ENCODE data around the gene MKLN1. TPM values are rescaled to one million over a fixed set of nuclear protein-coding genes. Genes with fewer than 3 reads are reported as not detected.

Gene MKLN1
- total RNA-seq, 1 donor from 2014 or later = 36.9 TPM

DNA sequence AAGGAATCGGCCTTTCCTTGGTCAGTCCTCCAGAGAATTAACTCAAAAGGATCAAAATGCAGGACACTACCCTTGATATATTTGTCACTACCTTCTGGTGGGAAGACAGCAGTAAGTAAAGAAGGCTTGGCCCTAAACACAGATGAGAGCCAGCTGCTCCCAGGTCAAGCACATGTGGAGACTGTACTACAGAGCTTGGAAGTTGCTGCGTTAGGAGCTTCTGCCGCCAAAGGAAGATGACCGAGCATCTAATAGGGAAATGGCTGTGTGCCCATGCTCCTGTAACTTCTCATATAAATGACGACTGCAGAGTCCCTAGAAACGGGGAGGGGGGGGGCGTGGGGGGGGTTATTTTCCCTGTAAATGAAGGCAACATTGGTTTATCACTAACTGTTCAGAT is 169.8 kb downstream of the MKLN1 start:
- intact Hi-C loops (cut with micrococcal nuclease) = no loop called here

DNA sequence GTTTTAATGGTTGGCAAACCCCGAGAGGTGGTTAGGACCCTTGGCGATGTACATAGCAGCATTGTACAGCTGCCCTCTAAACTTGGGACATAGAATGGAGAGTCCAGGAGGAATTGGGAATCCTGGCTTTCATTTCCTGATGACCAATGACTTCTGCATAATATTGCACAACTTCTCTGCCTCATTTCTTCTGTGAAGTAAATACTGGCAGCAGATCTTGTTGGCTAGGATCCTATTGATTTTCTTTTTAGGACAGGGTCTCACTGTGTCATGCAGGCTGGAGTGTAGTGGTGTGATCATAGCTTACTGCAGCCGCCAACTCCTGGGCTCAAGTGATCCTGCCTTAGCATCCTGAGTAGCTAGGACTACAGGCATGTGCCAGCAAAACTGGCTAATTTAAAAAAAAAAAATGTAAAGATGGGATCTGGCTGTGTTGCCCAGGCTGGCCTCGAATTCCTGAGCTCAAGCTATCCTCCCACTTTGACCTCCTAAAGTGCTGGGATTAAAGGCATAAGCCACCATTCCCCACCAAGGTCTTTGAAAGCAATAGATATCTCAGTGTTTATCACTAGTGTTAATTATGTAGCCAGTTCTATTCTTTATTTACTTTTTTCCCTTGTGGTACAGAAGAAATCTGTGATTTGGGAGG is 170.7 kb downstream of the MKLN1 start:
- intact Hi-C loops (cut with micrococcal nuclease) = no loop called here

DNA sequence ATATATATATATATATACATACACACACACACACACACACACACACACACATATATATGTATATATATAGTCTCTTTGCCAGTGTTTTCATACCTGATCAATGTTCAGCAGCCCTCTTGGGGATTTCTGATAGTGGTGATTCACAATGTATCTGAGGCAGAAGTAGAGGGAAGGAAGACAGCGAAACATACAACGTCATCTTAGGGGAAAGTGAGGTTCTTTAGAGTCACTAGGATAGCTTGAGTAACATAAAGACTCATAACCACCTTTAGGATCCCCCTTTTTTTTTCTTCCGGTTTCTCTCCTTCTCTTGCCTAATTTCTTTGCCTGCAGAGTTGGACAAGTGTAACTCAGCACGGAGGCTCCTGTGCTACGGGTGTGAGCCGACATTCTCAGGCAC is 172.1 kb downstream of the MKLN1 start:
- intact Hi-C loops (cut with micrococcal nuclease) = loop anchor here (5.0 kb wide), 1 partner anchor 58 kb away; the partner anchor contains the start of gene PODXL

DNA sequence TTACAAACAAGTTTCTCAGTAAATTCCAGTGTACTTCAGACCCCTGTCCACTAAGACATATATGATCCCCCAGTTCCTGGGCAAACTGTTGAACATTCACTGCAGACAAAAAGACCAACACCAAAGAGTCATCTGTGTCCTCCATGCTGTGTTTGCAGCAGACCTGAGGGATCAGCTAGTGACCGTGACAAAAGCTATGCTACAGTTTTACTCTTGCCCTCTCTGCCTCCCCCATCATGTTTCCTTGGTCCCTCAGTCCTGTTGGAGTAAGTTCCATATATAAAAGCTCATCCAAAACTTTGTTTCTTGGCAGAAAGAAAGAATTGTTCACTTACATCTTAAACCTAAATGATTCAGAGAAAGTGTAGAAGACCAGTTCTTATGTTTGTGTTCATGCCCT is 172.7 kb downstream of the MKLN1 start:
- intact Hi-C loops (cut with micrococcal nuclease) = loop anchor here (5.0 kb wide), 1 partner anchor 57 kb away; the partner anchor contains the start of gene PODXL

DNA sequence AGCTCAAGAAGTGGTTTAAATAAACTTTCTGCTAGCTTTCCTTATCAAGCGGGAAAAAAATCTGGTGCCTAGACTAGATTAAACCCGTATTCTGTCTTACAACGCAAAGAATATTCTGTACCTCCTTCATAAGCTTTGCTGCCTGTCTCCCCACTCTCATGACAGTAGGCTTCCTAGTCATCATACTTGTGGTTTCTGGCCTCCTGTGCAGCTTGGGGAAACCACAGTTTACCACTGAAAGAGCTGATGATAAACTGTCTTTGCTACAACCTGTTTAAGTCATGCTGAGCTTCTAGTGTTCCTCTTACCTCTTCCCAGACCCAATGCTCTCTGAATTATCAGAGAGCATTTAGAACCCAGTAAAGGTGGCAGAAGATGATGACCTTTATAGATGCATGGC is 173.7 kb downstream of the MKLN1 start:
- intact Hi-C loops (cut with micrococcal nuclease) = loop anchor here (5.0 kb wide), 1 partner anchor 56 kb away; the partner anchor contains the start of gene PODXL

DNA sequence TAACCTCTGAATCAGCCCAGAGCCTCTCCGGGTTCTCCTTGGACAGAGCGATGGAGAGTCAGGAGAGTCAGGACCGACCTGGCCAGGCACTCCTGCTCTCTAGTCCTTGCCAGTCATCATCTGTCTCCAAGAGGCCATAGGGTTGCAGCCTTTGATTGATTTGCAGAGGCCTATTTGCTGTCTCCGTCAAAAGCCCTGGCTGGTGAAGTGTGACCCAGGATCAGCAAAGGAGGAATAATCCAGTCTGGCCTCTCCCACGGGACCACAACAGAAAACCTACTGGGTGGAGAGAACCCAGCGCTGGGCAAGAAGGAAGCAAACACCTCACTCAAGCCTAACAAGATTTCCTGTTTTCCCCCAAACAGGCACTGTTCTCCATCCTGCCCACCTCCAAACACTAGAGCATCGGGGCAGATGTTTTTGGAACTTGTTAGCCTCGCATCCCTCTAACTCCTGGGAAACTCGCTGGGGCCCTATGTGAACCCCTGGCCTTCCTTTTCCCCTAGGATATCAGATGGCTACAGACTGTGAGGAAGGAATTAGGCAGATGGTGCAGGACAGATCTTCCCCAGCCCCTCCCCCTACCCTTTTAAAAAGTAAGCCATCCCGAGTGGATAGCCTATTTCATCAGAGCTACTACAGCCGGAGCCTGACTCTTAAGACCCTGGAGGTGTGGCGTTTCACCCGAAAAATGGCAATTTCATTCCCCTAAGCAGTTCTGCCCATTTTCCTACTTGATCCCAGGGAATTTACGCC is 174.4 kb downstream of the MKLN1 start:
- intact Hi-C loops (cut with micrococcal nuclease) = loop anchor here (5.0 kb wide), 1 partner anchor 55 kb away; the partner anchor contains the start of gene PODXL

DNA sequence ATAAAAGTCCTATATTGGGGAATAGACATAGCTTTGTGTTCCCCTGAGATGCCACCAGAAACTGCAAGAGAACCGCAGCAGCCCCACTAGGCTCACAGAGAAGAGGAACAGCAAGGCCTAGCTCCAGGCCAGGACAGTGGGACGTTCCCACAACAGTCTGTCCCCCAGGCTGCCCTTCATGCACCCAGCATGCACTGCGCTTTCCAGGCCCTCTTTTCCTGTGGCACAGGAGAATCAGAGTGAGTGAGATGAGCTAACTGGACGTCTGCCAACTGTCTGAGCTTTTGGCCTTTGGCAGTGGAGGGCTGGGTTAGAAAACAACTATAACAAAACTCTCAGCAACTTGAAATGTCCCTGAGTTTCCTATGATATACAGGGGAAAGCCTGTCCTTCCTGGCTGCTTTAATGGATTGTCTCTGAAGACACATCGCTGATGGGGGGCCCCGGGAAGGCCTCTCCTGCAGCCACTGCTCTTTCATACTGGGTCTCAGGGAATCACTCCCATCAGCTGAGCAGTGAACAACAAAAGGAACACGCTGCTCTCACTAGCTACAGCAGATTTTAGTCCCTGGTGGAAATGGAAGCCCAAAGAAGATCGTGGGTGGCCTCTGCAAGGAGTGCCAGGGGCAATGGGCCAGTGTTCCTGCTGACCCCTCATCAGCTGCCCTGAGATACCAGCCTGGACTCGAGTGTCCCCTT is 175.3 kb downstream of the MKLN1 start:
- intact Hi-C loops (cut with micrococcal nuclease) = loop anchor here (5.0 kb wide), 1 partner anchor 54 kb away; the partner anchor contains the start of gene PODXL

DNA sequence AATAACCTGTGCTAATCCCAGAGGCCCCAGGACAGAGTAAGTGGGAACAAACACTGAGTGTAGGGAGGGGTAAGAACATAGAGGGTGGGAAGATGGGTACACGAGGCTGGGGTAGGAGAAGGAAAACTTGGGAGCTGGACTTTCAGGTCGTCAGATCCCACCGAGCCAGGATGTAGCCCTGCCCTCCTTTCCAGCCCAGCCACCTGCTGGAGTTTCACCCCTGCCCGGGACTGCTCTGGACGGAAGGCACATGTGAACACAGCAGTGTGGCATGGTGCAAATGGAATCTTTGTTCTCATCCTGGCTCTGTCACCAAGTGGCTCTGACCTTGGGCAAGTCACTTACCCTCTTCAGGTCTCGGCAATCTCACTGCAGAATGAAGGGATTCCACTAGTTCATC is 176.0 kb downstream of the MKLN1 start:
- intact Hi-C loops (cut with micrococcal nuclease) = loop anchor here (5.0 kb wide), 1 partner anchor 54 kb away; the partner anchor contains the start of gene PODXL

DNA sequence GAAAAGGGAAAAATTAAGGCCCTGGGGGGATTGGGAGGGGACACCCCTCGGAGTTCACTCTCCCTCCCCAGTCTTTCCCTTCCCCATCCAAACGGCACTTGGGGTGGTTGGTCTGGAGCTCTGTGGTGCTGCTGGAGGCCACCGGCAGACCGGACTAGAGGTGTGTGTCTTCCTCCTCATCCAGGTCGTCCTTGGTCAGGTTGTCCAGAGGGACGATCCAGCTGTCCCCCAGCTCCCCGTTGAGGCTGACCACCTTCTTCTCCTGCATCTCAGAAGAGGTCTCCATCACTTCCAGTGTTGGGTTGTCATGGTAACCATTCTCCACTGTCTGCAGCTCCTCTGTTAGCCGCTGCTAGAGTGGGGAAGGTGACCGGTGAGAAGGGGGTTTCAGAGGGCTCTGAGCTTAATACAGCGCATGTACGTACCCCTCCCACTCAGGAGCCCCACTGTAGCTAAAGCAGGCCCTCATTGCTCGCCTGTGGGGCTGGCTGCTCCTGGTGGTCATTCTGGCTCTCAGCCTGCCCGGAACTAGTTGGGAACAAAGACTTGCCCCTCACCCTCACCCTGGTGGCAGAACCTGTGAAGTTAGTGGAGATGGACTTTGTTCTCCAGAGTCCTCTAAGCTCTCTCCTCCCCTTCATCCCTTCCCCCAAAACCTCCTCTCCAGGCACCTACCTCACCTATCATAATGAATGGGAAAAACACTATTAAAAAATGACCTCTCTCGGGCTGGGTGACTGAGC is 176.7 kb downstream of the MKLN1 start:
- intact Hi-C loops (cut with micrococcal nuclease) = loop anchor here (5.0 kb wide), 1 partner anchor 53 kb away; the partner anchor contains the start of gene PODXL

DNA sequence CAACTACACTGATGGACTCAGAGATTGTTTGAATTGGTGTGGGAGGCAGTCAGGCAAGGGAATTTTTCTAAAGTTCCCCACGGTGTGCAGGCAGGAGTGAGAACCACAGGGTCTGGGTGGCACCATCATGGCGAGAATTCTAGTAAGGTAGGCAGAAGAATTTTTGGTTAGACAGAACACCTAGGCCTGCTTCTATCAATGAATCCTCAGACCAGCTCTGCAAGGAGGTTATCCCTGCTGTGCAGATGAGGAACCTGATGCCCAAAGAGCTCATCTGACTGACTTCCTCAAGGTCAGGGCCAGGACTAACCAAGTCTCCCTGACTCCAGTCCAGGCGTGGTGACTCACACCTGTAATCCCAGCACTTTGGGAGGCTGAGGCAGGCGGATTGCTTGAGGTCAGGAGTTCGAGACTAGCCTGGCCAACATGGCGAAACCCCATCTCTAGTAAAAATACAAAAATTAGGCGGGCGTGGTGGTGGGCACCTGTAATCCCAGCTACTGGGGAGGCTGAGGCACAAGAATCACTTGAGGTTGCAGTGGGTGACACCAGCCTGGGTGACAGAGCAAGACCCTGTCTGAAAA is 177.5 kb downstream of the MKLN1 start:
- intact Hi-C loops (cut with micrococcal nuclease) = loop anchor here (5.0 kb wide), 1 partner anchor 628 kb away; no protein-coding TSS in a partner anchor

DNA sequence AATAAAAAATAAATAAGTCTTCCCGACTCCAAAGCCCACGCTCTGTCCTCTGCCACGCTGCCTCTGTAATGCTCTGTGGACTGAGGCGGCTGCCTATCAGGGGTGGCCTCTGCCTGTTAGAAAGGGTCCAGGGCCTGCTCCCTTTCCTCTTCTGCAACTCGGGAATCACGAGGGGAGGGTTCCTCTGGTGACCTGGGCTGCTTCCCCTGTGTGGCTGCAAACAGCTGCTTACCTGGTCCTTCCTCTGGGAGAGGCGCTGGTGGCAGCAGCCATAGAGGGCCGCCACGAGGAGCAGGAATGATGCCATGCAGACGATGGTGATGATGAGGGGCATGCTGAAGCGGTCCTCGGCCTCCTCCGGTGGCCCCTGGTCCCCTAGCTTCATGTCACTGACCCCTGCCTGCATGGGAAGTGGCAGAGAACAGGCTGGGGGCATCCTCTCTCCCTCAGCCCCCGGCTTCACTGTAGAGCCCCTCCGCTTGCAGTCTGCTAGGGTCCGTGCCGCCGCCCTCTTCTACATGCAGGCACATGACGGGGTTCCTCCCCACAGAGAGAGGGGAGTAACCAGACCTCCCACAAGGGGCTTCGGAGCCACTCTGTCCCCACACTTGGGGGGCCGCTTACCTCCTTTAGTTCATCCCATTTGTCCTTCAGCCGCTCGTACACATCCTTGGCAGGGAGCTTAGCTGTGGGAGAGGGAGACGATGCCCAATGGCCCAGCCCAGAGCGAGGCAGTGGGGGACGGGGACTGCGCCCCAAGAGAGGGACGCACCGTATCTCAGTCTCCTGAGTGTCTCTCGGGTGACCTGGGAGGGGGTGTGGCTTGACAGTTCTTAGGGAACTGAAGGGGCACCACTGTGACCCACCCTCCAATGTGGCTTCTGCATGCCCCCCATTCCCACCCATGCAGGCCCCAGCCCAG is 178.2 kb downstream of the MKLN1 start:
- intact Hi-C loops (cut with micrococcal nuclease) = loop anchor here (5.0 kb wide), 1 partner anchor 629 kb away; no protein-coding TSS in a partner anchor

DNA sequence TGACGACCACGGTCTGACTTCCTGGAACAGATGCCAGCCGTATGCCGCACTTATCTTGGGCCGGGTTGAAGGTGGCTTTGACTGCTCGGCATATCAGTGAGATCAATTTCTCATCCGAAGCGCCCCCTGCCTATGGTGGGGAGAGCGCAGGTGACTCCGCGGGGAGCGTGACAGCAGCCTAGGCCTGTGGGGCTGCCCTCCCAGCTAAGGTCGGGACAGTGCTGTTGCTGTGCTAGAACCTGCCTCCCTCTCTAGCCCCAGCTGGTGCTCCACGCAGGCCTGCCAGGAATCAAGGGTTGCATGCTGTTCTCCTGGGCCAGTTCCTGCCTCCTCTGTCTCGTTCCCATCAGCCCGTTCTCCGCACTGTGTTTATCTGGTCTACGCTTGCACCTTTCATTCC is 178.9 kb downstream of the MKLN1 start:
- intact Hi-C loops (cut with micrococcal nuclease) = loop anchor here (5.0 kb wide), 1 partner anchor 629 kb away; no protein-coding TSS in a partner anchor

DNA sequence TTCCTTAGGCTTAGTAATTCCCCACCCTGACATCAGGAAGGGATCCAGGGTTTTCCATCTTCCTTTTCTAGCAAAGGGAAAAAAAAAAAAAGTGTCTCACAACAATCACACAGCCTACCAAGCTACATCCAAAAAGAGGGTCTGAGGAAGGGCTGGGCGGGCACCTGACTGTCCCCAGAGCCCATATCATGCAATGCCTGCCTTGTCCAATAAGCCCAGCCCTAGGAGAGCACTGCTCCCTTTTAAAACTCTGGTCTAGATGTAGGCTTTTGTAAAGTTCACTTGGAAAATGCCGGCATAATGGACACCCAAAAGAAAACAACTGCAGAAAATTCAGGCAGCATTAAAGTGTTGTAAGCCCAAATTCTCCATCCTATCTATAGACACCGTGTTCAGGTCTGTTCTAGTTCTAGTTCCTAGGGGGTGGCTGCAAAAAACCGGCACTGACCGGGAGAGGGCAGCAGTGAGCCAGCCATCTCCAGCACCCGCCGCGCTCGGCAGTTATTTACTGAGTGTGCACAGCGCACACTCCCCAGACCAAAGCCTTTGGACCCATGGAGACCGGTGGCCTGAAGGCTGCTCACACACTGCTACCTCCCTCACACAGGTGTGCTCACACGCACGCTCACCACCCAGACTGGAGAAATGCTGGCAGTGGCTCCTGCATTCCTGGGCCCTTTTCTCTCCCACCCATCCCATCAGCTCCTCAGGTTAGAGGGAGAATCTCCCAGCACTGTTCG is 180.1 kb downstream of the MKLN1 start:
- intact Hi-C loops (cut with micrococcal nuclease) = loop anchor here (1.0 to 5.0 kb wide), 2 partner anchors 147 to 630 kb away; no protein-coding TSS in a partner anchor

DNA sequence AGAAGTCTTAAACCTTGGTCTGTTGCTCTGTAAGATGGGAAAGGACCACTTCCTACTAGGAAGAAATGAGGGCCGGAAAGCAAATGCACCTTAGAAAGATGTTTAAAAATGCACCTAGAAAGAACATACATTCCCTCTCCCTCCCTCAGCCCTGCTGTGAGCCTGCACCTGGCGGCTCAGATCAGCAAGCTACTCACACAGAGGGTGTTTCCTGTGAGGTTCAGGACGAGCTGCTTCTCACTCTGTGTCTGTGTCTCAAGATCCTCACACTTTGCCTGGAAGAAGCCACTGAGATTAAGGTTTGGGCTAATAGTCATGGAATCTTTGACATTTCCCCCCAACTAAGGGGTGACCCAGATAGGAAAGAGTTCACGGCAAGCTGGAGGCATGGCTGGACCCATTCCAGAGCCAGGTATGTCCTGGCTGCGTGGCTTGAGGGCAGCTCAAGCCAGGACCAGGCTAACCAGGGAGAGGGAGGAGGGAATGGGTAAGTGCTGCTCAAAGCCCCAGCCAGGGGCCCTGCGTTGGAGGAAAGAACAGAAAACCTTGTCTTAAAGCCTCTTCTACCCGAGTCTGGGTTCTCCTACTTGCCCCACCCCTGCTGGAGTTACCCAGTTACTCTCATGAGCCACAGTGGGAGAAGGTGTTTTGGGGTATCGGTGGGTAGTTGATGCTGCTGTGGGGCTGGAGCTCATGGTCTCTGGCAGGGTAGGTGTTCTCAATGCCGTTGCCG is 181.2 kb downstream of the MKLN1 start:
- intact Hi-C loops (cut with micrococcal nuclease) = loop anchor here (1.0 to 5.0 kb wide), 2 partner anchors 145 to 632 kb away; no protein-coding TSS in a partner anchor

DNA sequence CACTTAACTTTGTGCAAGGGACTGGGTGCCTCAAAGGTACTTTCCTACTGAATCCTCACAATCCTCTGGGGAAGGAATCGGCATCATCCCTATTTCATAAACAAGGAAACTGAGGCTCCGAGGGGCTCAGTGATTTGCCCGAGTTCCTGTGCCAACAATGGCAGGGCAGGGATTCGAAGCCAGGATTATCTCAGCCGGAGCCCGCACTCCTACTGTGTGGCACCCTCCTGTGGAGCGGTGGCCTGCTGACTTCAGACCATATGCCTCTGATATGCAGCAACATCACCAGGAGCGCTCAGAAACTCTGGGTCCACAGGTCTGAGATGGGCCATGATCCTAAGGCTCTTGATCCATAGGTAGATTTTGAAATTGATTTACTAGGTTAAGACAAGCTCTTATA is 182.1 kb downstream of the MKLN1 start:
- intact Hi-C loops (cut with micrococcal nuclease) = loop anchor here (5.0 kb wide), 2 partner anchors 612 to 632 kb away; no protein-coding TSS in a partner anchor

DNA sequence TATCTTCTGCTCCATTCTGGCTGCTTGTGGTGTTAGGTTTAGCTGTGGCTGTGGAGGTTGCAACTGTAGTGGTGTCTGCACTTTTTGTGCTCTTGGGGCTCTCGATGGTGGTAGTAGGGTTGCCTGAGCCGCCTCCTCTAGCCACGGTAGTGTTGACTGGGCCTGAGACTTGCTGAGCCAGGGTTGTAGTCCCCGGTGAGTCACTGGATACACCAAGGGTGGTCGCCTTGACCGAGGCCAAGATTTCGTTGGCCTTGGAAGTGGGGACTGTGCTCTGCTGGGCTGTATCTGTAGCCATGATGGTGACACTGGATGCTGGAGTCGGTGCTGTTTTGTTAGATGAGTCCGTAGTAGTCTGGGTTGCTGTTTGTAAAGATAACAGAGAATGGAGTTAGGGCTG is 183.4 kb downstream of the MKLN1 start:
- intact Hi-C loops (cut with micrococcal nuclease) = loop anchor here (5.0 kb wide), 1 partner anchor 614 kb away; no protein-coding TSS in a partner anchor

DNA sequence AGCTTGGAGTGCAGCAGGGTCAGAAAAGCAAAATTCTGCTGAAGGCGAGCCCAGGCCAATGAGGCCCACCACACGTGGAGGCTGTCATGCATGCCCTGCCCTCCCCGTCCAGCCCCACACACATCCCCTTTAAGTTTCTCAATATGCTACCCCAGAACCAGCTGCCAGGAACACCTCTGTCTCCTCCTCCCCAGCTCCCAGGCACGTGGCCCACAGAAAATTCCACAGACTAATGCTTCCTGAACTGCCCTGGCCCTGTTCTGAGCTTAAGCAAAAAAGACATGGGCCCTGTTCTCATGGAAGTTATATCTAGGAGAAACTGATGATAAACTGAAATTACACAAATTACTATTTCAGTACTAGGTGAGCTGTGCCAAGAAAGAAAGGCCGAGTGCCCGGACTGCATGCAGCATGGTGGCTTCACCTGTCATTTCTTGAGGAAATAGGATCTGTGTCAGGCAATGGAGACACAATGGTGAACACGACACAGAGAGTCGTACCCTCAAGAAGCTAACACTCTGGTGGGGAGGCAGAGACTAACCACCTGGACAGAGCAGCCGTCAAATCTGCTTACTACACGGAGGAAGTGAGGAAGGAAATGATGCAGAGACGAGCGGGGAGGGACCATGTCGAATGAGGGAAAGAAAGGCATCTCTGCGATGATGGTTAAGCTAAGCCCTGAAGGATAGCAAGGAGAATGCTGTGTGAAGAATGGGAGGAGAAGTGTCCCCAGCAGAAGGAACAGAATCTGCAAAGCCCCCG is 184.3 kb downstream of the MKLN1 start:
- intact Hi-C loops (cut with micrococcal nuclease) = loop anchor here (5.0 kb wide), 1 partner anchor 615 kb away; no protein-coding TSS in a partner anchor

All from T-helper 2 cell treated with Interferon-gamma antibody and Interleukin-4, amounts not matched to agents 100 ng/mL and 5 ng/mL, for 36 hours (primary cell).